Stimulated activated CD4-positive, alpha-beta T cell treated with anti-CD3 and anti-CD28 coated beads, TNF-alpha, amount 100 ng/mL, for 1 hour (primary cell): Measurements from ENCODE around the gene ZSCAN30.

ENCODE experiments used
- DNase-seq, 3 donors: peaks; one replicate each; pipeline ENCODE4 v3.0.0-alpha.2; 2020; ENCODE audit warnings: low read depth in 3 of 3, low spot score in 1 of 3

ZSCAN30 gene

DNA sequence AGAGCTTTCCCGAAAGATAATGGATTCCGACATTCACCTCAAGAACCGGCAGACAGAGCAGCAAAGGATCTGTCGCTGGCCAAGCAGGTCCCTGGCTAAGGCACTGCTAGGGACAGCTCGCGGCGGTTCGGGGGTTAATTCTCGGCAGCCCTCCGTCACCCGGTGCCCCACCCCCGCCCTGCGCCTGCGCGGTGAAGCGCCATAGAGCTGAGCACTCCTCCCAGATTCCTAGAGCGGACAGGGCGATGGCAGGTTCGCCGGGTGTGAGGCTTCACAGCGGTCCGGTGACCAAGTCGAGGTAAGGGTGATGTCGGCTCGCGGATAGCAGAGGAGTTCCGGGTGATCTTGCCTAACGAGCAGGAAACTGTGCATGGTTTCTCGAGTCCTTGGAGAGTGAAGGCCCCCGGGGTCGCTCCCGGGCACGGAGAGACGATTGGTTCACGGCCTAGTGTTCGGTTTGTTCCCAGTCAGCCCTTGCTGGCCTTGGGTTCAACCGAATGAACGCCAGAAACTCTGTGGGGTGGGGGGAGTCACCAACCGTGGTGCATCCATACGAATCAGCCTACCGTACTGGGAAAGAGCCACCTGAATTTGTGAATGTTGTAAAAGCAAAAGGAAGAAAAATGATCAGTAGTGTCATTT is at the start of gene ZSCAN30:
TSS of gene ZSCAN30 (minus strand) at position 136 of the 642 bp plus-strand sequence. CDS start 25,877 bp downstream, outside the sequence.
- peak; percentile 89 to 97 (median 92) for DNase-seq

DNA sequence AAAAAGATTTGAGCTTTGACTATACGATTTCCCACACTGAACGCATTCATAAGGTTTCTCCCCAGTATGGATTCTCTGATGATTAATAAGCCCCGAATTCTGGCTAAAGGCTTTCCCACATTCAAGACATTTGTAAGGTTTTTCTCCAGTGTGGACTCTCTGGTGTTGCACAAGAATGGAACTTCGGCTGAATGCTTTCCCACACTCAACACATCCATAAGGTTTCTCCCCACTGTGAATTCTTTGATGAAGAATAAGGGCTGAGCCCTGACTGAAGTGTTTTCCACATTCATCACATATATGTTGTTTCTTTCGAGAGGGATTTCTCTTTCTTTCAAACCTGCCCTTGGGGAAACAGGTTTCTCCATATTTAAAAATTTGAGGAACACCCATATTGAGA is 47.3 kb upstream of the ZSCAN30 start:
- DNase-seq, result no peak

DNA sequence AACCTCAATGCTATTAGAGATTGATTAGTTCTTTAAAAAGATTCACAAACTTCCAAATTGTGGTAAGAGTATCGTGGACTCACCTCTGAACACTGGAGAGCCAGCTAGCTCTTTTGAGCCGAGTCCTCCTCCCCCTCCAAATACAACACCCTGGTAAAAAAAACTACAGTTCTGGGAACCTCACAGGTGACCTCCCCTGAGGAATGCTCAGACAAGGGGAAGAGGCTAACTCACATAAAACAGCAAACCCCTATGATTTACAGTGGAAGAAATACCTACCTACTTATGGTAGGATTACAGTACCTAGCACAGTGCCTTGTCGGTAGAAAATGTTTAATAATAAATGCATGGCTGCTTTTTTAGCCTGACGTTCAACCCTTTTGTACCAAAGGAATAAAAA is 45.8 kb upstream of the ZSCAN30 start:
- DNase-seq, result no peak

DNA sequence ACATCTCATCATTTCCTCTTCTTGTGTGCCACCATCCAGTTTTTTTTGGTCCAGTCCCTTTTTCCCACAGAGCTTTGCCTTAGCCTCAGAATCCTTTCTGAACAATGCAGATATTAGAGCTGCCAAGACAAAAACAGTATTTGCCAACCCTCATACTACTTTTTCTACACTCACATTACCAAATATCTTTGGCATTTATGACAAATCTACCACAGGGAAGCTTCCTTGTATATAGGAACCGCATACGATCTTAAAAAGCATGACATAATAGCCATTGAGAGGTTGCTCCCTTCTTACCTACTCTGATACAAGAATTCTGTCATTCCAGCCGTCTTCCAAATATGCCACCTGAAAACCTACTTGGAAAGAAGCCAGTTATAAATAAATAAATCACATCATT is 44.8 kb upstream of the ZSCAN30 start:
- no peak for DNase-seq

DNA sequence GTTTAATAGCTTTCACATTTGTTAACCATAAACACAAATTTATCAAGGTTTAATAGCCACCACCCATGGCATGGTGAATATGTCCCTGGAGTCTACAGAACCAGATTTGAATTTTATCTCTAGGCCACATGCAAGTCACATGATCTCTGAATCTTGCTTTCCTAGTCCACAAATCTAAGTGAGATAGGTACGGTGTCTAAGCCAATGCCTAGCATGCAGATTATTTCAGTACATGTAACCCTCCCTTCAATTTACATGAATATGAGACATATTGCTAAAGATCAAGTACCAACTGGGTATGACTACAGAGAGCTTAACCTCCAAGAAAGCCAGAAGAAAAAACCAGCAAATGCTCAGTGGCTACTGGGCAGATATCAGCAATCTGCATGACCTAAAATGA is 44.2 kb upstream of the ZSCAN30 start:
- DNase-seq, result no peak

DNA sequence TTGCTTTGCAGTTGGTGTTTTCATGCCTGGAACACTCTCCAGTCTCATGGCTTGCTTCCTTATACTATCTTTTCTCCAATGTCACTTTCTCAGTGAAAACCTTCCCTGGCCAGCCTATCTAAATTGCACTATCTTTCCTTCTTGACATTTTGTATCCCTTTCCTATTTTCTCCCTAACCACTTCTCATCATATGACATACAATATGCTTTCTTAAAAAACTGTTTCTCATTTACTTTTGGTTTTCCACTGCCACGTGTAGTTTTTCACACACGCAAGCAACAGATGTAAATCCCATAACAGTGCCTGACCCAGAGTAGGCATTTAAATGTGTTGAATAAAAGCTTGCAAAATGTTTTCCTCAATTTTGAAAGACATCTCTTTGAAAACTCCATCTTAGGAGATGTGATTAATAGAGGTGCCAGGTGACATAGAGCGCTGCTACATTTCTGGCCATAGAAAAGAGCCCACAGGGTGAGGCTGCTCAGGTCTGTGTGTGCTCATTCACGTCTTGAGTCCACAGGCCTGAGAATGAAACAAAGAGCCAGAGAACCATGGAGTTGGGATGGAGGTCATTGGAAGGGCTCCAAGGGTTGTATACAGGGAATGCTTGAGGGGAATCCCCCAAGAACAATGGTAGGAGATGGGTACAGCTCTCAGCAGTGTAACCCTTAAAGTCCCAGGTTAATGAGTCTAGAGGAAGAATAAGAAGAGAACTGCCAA is 41.5 kb upstream of the ZSCAN30 start:
- no peak for DNase-seq

DNA sequence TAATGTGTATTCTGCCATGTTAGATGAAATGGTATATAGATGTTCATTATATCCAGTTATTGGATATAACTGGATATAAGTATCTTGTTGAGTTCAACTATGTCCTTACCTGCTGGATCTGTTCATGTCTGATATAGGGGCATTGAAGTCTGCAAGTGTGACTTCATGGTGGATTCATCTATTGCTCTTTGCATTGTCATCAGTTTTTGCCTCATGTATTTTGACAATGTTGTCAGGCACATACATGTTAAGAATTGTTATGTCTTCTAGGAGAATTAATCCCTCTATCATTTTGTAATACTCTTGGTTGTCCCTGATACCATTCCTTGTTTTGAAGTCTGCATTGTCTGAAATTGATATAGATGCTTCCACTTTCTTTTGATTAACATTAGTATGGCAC is 38.8 kb upstream of the ZSCAN30 start:
- no peak for DNase-seq

DNA sequence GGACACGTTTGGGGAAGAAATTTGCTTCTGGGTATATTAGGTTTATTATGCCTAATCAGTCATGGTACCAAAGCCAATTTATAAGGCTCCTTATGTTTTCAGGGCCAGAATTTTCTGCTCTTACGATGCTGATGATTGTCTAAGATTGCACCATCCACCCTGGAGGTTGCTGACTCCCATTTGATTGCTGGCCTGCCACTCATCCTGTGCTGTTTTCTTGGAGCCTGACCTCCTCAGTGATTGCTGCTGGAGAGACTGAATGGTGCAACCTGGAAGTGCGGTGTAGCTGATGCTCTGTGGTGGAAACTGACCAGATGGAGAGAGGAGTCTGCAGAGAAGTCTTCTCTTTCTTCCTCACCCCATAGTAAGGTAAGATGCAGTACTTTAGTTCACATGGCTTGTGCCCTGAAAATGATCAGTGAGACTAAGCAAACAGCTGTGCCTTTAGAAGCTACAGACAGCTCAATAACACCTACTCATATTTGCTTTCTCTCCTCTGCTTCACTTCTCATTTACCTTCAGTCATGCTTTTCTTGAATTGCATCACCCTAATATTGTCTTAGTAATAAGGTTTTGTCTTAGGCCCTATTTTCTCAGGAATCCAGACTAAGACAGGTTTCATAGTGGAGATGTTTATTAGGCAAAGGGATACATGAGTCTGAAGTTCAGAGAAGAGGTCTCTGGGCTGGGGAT is 36.8 kb upstream of the ZSCAN30 start:
- no peak for DNase-seq

DNA sequence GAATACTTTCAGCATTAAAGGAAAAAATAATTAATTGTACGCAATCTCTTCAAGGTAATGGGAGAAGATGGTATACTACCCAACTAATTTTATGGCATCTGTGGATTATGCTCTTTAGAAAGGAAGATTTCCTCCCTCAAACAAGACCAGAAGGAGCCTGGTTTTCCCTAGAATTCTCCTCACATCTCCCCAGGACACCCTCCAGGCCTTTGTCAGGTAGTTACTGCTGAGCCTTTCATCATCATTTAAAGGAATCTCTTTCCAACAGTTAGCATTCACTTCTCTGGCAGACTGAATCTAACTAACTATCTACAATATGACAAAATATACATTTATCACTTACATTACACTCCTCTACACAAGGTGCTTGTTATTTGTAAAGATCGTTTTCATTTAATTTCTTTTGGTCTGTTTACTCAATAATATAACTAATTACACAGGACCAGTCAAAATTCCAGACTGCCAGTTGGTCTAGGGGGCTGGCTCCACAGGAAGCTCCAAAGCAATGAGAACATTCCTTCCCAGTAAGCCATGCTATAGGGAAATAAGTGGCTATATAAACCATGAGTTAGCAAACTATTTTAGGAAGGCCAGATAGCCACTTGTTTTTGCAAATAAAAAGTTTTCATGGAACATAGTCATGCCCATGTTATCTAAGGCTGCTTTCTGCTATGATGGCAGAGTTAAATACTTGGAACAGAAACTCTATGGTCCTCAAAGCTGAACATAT is 35.1 kb upstream of the ZSCAN30 start:
- no peak for DNase-seq

DNA sequence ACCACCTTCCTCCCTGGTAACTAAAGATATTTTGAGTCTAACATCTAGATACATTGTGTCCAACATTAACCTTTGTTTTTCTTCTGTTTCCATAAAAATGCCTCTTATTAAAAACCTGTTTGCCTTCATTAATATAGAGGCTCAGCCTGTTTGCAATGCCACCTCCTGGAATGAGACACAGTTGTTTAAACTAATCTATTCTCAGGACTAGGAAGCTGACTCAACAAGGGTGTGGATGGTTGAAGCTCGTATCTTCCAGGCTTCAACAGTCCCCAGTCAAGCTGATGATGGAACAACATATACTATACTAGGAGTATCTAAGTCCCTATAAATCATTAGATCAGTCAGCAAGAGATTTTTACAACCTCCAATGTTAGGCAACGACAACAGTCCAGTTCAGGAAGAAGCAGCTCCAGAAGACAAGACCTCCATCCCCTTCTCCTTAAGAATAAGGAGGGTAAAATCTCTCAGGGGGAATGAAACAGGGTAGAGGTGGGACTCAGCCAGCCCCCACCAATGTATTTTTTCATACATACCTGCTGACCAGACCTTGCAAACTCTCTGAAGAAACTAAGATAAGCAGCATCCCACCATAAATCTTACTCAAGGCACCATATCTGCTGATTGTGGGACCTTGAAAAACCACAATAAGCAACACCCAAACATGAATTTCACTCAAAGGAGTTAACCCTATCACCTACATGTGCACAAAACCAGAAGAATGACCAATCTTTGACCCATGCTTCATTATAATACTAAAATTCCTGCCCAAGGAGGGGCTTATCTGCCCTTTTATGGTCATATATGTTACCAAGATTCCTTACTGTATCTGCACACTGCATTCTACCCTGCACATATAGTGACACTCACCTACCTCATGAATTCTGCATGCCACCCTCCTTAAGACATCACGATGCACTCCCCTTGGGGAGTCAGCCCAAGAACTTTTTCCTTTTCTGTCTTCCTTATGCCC is 32.7 kb upstream of the ZSCAN30 start:
- DNase-seq, result no peak

DNA sequence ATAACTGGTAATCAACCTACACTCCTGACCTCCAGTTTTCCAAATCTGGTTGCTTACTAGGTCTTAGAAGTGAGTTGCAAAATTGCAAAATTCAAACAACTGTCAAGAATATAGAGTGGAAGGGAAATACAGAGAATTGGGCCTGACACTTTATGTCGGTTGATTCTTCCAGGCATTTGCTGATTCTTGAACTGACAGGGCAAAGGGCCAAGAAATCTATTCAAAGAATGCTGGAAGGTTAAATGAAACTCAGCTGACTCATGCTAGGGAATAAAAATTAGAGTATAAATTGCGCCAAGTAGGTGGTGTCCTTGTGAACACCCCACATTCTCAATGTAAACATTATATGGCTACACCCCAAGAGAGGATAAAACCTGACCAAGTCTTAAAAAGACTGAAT is 21.5 kb upstream of the ZSCAN30 start:
- DNase-seq, result no peak

DNA sequence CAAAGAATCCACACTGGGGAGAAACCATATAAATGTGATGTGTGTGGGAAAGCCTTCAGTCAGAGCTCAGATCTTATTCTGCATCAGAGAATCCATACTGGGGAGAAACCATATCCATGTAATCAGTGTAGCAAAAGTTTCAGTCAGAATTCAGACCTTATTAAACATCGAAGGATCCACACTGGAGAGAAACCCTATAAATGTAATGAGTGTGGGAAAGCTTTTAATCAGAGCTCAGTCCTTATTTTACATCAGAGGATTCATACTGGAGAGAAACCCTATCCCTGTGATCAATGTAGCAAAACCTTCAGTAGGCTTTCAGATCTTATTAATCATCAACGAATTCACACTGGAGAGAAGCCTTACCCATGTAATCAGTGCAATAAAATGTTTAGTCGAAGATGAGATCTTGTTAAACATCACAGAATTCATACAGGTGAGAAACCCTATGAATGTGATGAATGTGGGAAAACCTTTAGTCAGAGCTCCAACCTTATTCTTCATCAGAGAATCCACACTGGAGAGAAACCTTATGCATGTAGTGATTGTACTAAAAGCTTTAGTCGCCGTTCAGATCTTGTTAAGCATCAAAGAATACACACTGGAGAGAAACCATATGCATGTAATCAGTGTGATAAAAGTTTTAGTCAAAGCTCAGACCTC is 16.7 kb upstream of the ZSCAN30 start:
- no peak for DNase-seq

DNA sequence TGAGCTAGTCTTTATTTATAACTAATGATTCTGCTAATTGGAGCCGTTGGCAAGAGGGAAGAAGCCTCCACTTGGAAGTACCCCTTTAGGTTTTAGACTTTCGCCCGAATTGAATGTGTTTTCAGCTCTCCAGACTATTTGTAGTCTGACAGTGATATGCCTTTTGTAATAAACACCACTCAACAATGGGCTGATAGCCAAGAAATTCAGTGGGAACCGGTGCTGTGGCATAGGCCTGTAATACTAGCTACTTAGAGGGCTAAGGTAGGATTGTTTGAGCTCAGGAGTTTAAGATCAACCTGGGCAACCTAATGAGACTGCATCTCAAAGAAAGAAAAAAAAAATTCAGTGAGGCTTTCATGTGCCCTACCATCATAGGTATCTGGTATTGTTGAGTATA is 13.6 kb upstream of the ZSCAN30 start:
- DNase-seq, result no peak

DNA sequence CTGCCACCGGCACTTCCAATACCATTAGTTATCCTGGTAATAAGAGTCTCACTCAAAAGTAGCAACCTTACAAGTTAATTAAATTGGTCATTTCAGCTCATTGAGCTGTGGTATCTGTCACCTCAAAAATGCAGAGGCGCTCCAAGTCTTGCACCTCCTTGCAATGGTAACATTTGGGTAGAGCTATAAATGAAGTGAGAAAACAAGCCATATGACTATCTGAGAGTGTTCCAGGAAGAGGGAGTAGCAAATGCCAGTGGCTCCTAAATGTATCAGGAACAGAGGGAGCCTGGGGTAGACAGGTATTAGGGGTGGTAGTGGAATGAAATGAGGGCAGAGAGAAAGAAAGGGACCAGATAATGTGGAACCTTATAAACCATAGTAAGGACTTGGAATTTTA is 6.0 kb upstream of the ZSCAN30 start:
- DNase-seq, result no peak

DNA sequence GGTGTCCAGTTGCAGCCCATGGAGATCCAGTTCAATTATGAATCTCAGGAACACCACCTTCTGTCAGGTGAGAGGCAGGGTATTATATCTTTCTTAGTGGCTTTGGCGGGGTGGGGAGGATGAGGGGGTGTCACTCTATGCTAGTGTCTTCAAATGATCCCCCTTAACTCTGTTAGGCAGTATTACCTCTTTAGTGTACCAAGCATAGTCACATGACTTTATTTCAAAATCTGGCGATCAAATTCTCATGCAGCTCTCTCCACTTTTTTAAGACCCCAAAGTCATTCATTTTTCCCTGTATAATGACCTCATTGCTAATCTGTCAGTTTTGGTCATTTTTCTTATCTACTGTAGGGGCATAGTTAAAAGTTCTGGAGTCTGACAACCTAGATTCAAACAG is 1.1 kb upstream of the ZSCAN30 start:
- DNase-seq, result no peak

DNA sequence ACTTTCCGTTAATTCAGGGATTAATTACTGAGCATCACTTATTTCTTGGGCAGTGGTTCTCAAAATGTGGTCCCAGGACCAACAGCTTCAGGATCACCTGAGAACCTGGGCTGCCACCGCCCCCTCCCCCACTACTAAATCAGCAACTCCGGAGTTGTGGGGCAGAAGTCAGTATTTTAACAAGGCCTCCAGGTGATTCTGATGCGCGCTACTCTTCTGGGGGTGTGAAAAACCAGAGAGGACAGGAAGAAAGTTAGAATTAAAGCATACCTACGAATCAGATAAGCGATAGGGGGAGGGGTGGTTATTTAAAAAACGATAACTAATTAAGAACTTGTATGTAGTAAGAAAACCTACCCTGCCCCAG is 319 bp downstream of the ZSCAN30 start:
- no peak for DNase-seq

DNA sequence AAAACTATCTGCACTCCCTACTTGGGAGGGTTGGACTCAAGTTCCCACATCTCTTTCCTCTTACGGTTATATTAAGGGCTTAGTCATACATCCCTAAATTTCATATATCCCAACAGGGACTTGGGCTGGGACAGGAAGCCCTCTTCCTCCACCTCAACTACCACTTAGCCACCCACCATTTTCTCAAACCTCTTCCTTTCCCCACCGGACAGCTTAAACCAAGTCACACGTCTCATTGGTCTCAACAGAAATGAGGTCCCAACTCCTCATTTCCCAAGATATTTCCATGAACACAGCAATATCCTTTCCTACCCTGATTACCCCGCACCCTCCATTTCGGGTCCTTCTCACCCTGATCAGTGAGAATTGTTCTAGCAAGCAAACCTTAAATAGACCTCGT is 736 bp downstream of the ZSCAN30 start:
- no peak for DNase-seq

DNA sequence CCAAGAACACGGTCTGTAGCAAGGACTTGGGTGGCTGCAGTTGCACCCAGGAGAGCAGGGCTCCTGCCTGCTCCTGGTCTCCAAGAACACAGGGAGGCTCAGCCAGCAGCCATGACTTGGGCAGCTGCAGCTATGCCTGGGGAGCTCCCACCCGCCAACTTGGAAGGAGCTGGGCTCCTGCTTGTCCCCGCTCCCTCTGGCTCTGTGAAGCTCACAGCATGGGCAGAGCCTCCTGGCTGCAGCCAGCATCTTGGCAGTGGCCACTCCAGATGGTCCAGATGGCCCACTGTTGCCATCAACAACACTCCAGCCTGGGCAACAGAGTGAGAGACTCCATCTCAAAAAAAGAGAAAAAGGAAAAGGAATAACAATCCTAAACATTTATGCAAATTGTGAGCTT is 5.2 kb downstream of the ZSCAN30 start:
- no peak for DNase-seq

DNA sequence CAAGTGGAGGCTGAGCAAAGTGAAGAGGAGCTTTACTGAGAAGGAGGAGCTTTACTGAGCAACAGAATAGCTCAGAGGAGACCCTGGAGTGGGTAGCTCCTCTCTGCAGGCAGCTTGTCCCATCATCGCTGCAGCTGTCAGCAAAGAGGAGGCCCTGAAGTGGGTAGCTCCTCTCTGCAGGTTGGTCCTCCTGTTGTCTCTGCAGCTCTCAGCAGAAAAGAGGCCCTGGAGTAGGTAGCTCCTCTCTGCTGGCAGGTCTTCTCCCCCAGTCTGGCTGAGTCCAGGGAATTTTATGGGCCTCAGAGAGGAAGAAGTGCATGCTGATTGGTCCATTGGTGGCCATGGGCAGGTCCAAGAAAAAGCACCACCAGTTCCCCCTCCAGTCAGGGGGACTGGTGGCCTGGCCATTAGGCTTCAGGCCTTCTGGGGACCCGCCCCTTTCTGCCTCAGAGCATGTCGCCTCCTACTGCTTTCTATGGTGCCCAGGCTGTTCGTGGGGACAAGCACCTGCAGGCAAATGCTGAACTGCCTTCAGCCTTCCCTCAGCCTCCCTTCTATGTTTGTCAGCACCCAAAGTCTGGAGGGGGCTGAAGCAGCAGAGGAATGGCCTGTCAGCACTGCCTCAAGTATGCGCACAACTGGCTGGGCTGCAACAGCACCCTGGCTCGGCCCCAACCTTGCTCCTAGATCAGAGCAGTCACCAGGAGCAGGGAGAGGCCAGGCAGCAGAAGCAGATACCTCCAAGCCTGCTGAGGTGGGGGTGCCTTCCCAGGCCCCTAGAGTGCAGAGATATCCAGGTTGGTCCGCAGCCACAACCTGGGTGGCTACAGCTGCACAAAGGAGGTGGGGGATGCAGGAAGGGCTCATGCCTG is 5.9 kb downstream of the ZSCAN30 start:
- DNase-seq, result no peak
